ENCODE data around the gene ADAM12.

GRCh38 chr10:126250527-126251310, 137.6 kb downstream of the ADAM12 start:
- no peak for TF ChIP-seq CTCF (IDR thresholded peaks at IDR 0.05 in 2 of 3, conservative IDR thresholded peaks at IDR 0.05 in 1 of 3; ENCODE audit: borderline replicate concordance in 1 of 3, insufficient read depth in 1 of 3, low read depth in 2 of 3, low read length in 2 of 3)
- TF ChIP-seq RAD21 (IDR thresholded peaks at IDR 0.05; ENCODE audit: low read depth): no peak
- TF ChIP-seq, protein P1, sequence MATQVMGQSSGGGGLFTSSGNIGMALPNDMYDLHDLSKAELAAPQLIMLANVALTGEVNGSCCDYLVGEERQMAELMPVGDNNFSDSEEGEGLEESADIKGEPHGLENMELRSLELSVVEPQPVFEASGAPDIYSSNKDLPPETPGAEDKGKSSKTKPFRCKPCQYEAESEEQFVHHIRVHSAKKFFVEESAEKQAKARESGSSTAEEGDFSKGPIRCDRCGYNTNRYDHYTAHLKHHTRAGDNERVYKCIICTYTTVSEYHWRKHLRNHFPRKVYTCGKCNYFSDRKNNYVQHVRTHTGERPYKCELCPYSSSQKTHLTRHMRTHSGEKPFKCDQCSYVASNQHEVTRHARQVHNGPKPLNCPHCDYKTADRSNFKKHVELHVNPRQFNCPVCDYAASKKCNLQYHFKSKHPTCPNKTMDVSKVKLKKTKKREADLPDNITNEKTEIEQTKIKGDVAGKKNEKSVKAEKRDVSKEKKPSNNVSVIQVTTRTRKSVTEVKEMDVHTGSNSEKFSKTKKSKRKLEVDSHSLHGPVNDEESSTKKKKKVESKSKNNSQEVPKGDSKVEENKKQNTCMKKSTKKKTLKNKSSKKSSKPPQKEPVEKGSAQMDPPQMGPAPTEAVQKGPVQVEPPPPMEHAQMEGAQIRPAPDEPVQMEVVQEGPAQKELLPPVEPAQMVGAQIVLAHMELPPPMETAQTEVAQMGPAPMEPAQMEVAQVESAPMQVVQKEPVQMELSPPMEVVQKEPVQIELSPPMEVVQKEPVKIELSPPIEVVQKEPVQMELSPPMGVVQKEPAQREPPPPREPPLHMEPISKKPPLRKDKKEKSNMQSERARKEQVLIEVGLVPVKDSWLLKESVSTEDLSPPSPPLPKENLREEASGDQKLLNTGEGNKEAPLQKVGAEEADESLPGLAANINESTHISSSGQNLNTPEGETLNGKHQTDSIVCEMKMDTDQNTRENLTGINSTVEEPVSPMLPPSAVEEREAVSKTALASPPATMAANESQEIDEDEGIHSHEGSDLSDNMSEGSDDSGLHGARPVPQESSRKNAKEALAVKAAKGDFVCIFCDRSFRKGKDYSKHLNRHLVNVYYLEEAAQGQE (IDR thresholded peaks at IDR 0.05; ENCODE audit: low read depth): no peak
- TF ChIP-seq EZH2 (IDR thresholded peaks at IDR 0.05): no peak
- TF ChIP-seq ATF3 (IDR thresholded peaks at IDR 0.05): no peak
- no peak for TF ChIP-seq TCF7L2 (IDR thresholded peaks at IDR 0.05; ENCODE audit: borderline replicate concordance, extremely low read depth, insufficient read depth, insufficient read length)
